ENCODE results near the gene PCNX2. TPM values are rescaled to one million over a fixed set of nuclear protein-coding genes. Genes with fewer than 3 reads are reported as not detected.

Gene PCNX2
- total RNA-seq, 2 donors from 2014 or later: 12.9 to 16.8 TPM

DNA sequence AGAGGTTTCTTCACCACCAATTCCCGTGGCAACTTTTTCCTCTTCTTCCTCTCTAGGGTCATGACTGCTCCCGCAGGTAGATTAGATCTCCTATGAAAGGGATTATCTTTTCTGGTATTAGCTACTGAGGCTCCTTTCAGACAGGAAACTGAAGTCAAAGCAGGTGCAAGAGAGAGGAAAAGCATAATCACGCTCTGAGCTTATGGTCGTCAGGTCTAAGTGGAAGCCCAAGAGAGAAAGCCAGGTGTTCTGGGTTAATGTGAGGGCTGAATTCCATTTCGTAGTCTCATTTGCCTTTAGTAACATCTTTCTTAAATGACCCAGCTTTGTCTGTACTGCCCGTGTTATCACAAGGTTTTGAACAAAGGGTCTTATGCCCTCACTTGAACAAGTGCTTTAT, 23.7 kb upstream of the PCNX2 start:
- no peak for DNase-seq (ENCODE audit: low spot score)
- intact Hi-C loops (cut with DNase I): no loop called here

DNA sequence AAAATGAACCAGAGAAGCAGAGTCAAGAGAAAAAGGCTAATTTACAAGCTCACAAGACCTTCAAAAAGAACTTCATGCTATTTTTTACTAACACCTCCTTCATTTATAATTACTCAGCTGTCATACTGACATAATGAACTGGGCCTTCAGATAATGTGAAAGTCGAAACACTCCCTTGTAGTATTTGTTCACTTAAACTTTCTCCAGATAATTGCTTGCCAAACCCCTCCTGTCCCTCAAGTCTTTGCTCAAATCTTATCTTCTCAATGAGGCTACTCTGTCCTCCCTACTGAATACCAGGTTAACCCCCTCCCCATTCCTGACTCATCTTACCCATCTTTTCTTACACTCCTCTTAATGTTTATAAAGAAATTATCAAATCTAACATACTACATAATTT, 20.9 kb upstream of the PCNX2 start:
- intact Hi-C loops (cut with DNase I): no loop called here
- no peak for DNase-seq (ENCODE audit: low spot score)

DNA sequence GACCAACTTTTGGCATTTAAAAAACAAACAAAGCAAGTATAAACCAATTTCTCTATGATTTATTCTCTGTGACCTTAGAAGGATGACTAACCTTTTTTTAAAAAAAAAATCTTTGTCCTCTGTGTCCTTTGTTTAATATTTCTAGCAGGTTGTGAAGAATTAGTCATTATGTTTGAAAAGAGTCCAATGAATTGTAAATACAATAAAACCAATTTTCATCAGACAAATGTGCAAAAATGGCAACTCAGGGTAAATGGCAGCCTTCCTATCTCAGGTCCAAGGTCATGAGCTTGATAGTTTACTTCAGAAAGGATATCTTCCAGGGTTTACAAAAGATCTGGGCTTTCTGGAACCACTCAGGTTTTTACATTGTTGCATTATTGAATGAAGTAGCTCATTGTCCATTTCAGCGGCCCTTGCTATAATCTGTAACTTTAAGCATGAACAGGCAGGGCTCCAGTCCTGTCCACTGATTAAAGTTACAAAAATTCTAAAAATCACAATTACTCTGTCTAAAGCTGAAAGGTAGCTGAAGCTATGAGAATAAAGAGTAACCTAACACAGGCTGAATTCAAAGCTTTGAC, 20.3 kb upstream of the PCNX2 start:
- intact Hi-C loops (cut with DNase I): no loop called here
- DNase-seq (ENCODE audit: low spot score): no peak

DNA sequence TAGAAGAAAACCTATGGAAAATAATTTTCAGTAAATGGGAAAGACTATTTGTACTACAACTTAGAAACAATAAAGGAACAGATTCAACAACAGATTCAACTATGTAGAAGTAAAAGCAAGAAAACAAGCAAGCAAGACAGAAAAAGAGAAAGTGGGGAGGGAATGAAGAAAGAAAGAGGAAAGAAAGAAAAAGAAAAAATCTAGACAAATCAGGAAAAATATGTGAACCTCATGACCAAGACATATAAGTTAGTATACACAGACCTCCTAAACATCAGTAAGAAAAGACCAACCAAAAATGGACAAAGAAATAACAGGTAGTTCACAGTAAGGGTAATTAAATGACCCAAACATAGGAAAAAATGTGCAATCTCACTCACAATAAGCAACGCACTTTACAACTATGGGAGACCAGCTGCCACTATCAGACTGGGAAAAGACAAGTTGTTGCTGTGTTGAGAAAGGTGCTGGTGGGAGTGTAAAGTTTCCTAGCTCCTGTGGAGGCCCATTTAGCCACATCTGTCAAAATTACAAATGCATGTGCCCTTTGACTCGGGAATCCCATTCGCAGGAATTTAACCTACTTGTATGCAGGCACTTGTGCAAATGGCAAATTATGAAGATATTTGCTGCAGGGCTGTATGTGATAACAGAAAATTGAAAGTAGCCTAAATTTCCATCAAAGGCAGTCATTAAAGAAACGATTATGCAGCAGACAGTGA, 18.1 kb upstream of the PCNX2 start:
- DNase-seq (ENCODE audit: low spot score): no peak
- intact Hi-C loops (cut with DNase I): no loop called here

DNA sequence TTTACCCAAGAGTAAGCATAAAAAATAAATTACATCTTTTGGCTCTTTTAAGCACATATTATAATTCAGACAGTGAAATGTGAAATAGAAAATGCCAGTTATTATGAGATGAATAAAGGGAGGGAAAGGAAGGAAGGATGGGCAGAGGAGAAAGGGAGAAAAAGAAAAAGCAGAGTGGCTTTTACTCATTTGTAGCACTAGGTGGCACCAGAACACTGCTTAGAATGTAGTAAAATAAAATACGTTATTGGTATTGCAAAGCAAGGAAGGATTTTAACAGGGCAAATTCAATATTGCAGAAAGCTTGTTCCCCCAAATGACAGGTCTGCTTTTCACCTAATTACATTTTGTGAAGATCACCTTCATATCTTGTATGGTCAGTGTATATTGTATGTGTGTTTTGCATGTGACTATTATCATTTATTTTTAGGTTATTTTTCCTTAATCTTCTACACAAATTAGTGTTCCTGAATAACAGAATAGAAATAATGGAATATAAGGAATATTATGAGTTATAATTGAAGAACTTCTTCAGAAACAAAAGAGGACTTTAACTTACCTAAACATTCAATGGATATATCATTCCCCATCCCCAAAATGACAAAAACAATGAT, 9.1 kb upstream of the PCNX2 start:
- no peak for DNase-seq (ENCODE audit: low spot score)

DNA sequence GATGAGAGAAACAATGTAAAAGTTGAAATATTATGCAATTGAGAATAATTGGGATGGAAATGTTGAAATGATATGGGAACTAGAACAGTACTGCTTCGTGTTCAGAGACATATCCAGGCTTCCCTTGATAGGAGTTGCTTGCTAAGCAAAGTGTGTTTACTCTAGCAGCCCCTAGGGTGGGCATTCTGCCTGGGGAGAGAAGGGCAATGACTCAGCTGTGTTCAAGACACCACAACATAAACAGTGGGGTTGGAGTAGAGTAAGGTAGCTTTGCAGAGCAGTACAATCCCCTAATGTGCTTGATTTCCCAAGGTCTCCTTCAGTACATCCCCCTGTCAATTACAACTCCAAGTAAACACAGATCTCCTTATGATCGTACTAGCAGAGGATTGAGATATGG, 4.8 kb upstream of the PCNX2 start:
- no peak for DNase-seq (ENCODE audit: low spot score)
- intact Hi-C loops (cut with DNase I): no loop called here

More for the DNA sequence above, 9.1 kb upstream of the PCNX2 start:
- intact Hi-C loops (cut with DNase I): no loop called here

DNA sequence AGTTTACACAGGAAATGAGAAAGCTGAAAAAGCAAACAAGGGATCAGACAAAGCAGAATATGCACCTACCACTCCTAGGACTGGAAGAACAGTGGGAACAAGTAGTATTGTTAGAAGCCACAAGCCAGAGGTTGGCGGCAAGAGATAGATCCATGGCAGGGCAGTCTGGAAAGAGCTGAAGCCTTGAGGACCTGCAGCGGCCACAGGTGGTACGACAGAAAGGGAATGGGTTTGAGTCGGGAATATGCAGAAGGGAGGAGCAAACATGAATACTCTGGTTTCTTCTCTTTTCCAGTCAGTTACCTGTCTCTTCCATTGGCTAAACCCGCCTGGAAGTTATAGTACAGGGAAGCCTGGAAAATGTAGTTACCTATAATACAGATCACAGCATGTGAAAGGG, 3.9 kb upstream of the PCNX2 start:
- intact Hi-C loops (cut with DNase I): no loop called here
- DNase-seq (ENCODE audit: low spot score): no peak

DNA sequence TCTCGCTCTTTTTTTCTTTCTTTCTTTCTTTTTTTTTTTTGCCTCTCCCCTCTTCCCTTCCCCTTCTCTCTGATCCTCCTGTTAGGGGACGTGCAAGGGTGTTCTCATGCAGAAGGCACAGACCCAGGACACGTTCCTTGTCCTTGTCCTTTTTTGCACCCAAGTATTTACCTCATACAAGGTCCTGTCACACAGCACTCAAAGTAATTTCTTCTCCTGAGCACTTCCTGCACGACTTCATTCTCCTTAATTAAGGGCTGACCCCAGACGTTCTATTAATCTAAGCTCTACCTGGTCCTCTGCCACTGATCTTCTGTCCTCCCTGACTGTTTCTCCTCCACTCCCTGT, 424 bp upstream of the PCNX2 start:
- intact Hi-C loops (cut with DNase I): no loop called here
- DNase-seq (ENCODE audit: low spot score): no peak

DNA sequence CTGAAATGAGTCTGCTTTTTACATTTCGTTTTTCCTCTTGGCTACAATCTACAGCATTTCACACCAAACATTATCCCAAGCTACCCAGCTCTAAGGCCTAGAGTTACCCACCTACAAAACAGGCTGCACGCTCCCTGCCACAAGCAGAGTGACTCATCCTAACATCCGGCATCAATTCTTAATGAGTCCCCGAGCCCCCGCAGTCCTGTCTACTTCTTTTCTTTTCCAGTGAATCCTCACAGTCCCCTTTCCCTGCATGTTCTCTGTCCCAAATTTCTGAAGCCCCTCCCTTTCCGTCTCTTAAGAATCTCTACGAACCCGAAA, 650 bp downstream of the PCNX2 start:
- intact Hi-C loops (cut with DNase I): no loop called here
- no peak for DNase-seq (ENCODE audit: low spot score)

DNA sequence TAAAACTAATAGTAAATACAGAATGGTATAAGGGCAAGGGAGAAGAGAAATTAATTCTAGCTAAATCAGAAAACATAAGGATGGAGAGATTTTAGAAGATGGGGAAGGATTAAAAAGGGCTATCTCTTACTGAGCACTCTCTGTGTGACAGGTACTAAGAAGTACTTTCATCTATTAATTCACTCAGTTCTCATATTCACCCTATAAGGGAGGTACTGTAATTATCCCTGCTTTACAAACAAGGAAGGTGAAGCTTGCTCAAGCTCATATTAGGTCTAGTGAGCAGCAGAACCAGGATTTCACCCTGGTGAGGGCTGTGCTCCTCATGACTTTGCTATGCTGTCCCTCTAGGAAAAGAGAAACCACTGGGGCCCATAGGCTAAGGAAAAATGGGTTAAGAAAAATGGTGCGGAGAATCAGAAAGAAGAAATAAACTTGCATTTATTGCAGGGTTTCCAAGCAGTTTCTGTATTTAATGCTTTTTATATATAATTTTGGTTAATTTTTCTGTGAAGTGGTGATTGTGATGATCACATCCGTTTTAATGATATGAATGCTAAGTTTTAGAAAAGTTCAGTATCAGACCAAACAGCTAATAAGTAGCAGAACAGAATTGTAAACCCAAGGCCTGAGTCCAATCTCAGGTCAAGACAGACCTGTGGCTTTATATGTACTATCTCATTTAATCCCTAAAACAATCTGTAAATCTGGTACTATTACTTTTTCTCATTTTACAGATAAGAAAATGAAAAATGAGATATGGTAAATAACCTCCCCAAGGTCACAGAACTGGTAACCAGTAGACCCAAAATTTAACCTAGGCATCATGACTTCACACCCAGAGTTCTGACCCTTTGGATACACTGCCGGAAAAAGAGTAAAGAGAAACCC, 1.7 kb downstream of the PCNX2 start:
- intact Hi-C loops (cut with DNase I): no loop called here

DNA sequence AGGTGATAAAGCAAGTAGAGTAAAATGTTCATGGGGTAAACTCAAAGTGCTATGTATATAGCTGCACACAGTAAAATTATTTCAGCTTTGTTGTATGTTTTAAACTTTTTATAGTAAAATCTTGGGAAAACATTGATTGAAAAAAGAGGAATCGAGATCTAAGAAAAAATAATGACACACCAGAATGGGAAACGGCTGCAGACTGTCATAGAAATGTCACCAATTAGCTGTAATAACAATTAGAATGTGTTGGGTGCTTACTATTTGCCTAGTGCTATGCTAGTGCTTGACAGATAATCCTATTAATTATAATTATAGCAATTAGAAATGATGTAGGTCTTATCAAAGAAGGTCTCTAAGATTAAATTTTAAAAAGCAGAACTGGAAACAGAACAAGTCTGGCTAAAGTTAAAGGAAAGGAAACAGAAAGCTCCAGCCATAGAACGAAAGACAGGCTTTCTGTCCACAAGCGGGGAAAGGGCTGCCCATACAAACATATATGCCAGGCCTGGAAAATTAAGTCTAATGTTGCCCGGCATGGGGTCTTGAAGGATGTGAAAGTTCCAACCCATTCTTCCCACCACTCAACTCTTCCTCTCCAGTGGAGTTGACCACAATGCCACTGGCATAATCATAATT, 5.0 kb downstream of the PCNX2 start:
- intact Hi-C loops (cut with DNase I): no loop called here

More for the DNA sequence above, 1.7 kb downstream of the PCNX2 start:
- DNase-seq (ENCODE audit: low spot score): no peak

DNA sequence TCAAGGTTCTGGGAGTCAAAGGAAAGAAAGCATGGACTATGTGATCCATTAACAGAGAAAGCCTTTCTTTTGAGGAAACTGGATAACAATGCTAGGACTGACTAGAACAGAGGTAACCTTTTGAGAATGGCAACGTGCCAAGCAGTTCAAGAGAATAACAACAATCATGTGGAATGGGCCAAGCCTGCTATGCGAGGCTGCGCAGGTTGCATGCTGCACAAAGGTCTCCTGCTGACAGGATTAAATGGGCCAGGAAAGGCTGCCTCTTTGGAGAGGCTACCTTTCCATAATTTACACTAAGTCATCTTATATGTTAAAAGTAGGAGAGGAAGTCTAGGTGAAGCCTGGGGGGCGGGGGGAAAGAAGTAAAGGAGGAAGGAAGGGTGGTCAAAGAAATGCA, 5.8 kb downstream of the PCNX2 start:
- intact Hi-C loops (cut with DNase I): no loop called here

More for the DNA sequence above, 5.0 kb downstream of the PCNX2 start:
- no peak for DNase-seq (ENCODE audit: low spot score)

DNA sequence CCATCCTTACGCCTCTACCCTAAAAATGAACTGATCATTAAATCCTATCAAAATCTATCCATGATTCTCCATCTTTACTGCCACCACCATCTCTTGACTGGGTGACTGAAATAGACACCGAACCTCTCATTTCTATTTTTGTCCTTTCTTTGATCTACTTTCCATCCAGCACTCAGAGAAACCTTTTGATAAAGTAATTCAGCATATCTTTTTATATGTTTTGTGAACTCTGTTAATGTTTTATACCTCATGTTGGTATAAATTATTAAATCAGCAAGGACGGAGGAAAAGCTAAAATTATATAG, 13.0 kb downstream of the PCNX2 start:
- no peak for DNase-seq (ENCODE audit: low spot score)
- intact Hi-C loops (cut with DNase I): no loop called here

More for the DNA sequence above, 5.8 kb downstream of the PCNX2 start:
- DNase-seq (ENCODE audit: low spot score): no peak

DNA sequence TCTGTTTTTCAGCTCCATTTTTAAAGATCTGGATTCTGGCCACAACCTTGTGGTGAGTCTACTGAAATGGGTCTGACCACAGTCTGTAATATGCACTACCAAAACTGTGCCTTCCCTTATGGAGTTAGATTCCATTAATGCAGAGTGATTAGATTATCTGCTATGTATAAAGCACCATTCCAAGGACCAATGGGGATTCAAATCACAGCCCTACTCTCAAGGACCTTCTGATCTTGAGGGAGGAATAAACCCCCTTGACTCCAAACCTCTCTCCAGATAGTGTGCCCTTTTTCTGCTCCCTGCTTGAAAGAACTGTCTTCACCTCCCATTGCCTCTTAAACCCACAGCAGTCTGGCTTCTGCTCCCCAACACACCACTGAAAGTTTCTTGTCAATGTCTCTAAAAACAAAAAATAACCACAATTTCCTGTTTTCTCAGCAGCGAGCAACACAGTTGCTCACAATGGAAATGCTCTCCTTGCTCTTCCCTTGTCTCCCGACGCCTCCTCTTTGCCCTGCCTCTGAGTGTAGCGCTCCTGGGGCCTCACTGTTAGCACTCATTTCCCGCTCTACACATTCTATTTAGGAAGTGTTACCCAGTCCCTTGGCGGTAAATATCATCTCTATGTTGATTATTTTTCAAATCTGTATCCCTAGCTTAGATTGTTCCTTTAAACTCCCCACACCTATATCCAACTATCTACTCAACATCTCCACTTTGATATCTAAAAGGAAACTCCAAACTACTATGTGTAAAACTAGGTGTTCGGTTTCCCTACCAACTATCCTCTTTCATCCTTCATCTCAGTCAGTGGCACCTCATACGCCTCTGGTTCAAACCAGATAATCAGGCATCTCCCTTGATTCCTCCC, 13.6 kb downstream of the PCNX2 start:
- intact Hi-C loops (cut with DNase I): no loop called here
- no peak for DNase-seq (ENCODE audit: low spot score)

DNA sequence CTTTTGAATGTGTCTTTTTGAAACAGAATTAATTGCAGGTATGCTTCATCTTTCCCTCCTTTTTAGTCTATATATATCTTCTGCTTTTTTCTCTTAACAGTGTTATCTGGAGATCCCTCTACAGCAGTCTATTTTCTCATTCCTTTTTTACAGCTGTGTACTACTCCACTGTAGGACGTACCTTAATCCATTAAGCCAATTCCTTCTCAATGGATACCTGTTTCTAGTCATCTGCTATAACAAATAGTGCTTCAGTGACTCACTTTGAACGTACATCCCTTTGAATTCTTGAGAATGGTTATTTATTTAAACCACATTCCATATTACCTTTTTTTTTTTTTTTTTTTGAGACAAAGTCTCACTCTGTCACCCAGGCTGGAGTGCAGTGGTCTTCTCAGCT, 15.6 kb downstream of the PCNX2 start:
- intact Hi-C loops (cut with DNase I): no loop called here
- DNase-seq (ENCODE audit: low spot score): no peak

DNA sequence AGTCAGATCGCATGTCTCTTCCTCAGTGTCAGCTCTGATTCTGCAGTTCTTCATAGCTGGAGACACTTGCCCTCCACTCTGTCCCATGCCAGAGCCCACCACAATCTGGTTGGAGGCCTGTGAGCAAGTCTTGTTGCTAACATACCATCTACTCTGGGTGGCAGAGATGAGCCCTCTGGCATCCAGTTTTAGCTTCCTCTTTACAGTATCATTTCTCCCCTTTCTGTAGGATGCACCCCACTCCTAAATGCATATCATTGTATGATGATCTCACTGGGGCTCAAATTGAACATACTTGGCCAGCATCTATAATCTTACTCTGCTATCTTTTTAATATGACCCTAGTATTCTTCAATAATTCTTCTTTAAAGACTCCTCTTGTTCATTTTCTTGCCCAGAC, 16.9 kb downstream of the PCNX2 start:
- no peak for DNase-seq (ENCODE audit: low spot score)
- intact Hi-C loops (cut with DNase I): no loop called here

DNA sequence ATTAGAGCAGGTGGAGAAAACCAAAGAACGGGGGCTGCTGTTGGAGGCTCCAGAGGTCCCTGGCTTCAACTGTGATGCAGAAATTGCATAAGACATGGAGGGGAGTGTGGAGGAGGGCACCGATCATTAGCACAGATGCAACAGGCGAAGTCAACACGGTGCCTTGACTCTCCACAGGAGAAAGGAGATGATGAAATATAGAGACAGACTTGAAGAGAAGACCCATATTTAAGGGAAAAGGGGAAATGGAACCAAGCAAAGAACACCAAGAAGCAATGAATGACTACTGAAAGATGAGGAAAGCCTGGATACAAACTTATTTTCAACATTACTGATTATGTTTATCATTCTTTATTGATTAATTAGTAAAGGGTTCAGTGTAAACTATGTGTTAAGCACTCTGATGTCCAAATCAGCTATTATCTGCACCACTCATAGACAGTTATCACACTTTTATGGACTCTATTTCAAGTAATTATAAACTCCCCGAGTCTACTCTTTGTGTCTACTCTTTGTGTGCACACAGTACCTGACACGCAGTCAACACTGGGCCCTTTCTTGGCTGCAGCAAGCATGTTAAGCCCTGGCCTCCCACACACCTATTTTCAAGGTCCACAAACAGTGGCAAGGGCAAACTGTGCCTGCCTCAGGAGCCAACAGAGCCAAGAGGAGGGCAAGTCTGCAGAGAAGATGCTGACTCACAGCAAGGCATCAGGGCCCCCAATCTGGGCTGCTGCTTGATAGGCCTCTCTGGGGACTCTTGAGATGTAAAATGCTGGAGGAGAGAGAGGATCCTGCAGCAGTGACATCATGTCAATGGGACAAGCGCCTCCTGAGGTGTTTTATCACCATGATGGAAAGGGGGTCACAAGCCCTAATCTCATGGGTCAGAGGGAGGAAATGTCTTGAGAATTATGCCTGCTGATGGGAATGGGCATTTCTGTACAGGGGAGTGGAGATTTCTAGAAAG, 17.6 kb downstream of the PCNX2 start:
- DNase-seq (ENCODE audit: low spot score): no peak
- intact Hi-C loops (cut with DNase I): no loop called here

DNA sequence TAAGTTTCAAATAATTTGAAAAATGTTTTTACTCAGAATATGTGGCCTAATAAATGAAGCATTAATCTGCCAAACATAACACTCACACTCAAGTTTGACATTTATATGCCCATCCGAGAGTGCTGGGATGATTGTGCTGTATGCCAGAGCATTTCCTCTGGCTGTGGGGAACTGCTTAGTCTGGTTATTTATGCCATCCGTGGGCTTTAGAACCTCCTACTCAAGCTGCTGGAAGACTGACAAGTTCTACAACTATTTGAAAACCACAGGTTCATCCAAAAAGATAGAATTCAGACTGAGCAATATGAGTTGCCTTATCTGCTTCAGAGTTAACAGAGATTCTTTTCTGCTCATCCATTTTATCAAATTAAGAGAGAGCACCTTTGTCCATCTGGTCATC, 25.9 kb downstream of the PCNX2 start:
- intact Hi-C loops (cut with DNase I): no loop called here
- no peak for DNase-seq (ENCODE audit: low spot score)

All from posterior vena cava (tissue), 2 donors.